HEK293 (cell line): Measurements from ENCODE around the gene IFI27L2.

Source experiments
- CTCF ChIA-PET: fragments of 350-600 bp; formaldehyde crosslinking; extraction: SDS; loops from one replicate; lab custom pipeline; 2021; ENCODE audit warnings: antibody characterized with exemption; lab: Yijun Ruan, JAX
- POLR2A ChIA-PET: fragments of 300-600 bp; formaldehyde crosslinking; extraction: SDS; loops from one replicate; lab custom pipeline; 2020; ENCODE audit warnings: antibody characterized with exemption, inconsistent platforms; lab: Yijun Ruan, JAX
- H3K27ac ChIP-seq: fragments of 200-500 bp; sonication (Bioruptor generic); 2 replicates; pipeline ENCODE4 v1.5.1; 2014; ENCODE audit warnings: low read depth, low read length, control low read depth, inconsistent platforms; ENCODE audit errors: extremely low read depth
- H3K36me3 ChIP-seq, 2 experiments: fragments of 200-500 bp in 1 of 2; sonication (Bioruptor generic) in 1 of 2; 1 replicate in 1 of 2; 2 replicates in 1 of 2; pipeline ENCODE4 v1.5.1; 2014 to 2017; ENCODE audit warnings: inconsistent platforms in 2 of 2, low read length in 2 of 2; ENCODE audit not compliant: control insufficient read depth in 2 of 2, insufficient read depth in 1 of 2
- H3K4me1 ChIP-seq: fragments of 200-500 bp; sonication (Bioruptor generic); 2 replicates; pipeline ENCODE4 v1.5.1; 2014; ENCODE audit warnings: mild to moderate bottlenecking, low read length, inconsistent platforms; ENCODE audit not compliant: control insufficient read depth, insufficient read depth
- H3K4me3 ChIP-seq: 2 replicates; pipeline ENCODE4 v1.5.1; 2011; ENCODE audit warnings: low read depth, mild to moderate bottlenecking, control low read depth, low read length, moderate library complexity
- H3K9me3 ChIP-seq: fragments of 200-500 bp; sonication (Bioruptor generic); 2 replicates; pipeline ENCODE4 v1.5.1; 2014; ENCODE audit warnings: low read depth, low read length, inconsistent platforms; ENCODE audit not compliant: control insufficient read depth, insufficient read depth
- AEBP2 ChIP-seq: fragments of 450-650 bp; formaldehyde crosslinking; IDR thresholded peaks from 2 replicates; pipeline ENCODE4 v1.5.1; 2016; ENCODE audit warnings: missing biosample characterization, missing genetic modification characterization, borderline replicate concordance
- CTCF ChIP-seq: fragments of 450-650 bp; formaldehyde crosslinking; IDR thresholded peaks from 2 replicates; pipeline ENCODE4 v1.5.1; 2016; ENCODE audit warnings: missing biosample characterization, missing genetic modification characterization
- GFI1B ChIP-seq: fragments of 450-650 bp; formaldehyde crosslinking; IDR thresholded peaks from 2 replicates; pipeline ENCODE4 v1.5.1; 2016; ENCODE audit warnings: missing biosample characterization, missing genetic modification characterization
- OSR2 ChIP-seq: fragments of 450-650 bp; formaldehyde crosslinking; IDR thresholded peaks from 2 replicates; pipeline ENCODE4 v1.5.1; 2016; ENCODE audit warnings: missing biosample characterization, missing genetic modification characterization
- OVOL3 ChIP-seq: fragments of 450-650 bp; formaldehyde crosslinking; IDR thresholded peaks from 2 replicates; pipeline ENCODE4 v1.5.1; 2016; ENCODE audit warnings: missing biosample characterization, missing genetic modification characterization
- PRDM10 ChIP-seq: fragments of 450-650 bp; formaldehyde crosslinking; IDR thresholded peaks from 2 replicates; pipeline ENCODE4 v1.5.1; 2016; ENCODE audit warnings: missing biosample characterization, missing genetic modification characterization
- SP2 ChIP-seq: fragments of 450-650 bp; formaldehyde crosslinking; IDR thresholded peaks from 2 replicates; pipeline ENCODE4 v1.5.1; 2016; ENCODE audit warnings: missing biosample characterization, missing genetic modification characterization
- ZBTB17 ChIP-seq: fragments of 450-650 bp; formaldehyde crosslinking; IDR thresholded peaks from 2 replicates; pipeline ENCODE4 v1.5.1; 2016; ENCODE audit warnings: missing biosample characterization, missing genetic modification characterization
- ZNF146 ChIP-seq: fragments of 450-650 bp; formaldehyde crosslinking; IDR thresholded peaks from 2 replicates; pipeline ENCODE4 v1.5.1; 2016; ENCODE audit warnings: missing biosample characterization, missing genetic modification characterization
- ZNF2 ChIP-seq: fragments of 450-650 bp; formaldehyde crosslinking; IDR thresholded peaks from 2 replicates; pipeline ENCODE4 v1.5.1; 2016; ENCODE audit warnings: missing biosample characterization, missing genetic modification characterization
- ZNF335 ChIP-seq: fragments of 450-650 bp; formaldehyde crosslinking; conservative IDR thresholded peaks from 2 replicates; pipeline ENCODE4 v1.5.1; 2016; ENCODE audit warnings: missing biosample characterization, missing genetic modification characterization
- ZNF600 ChIP-seq: fragments of 450-650 bp; formaldehyde crosslinking; IDR thresholded peaks from 2 replicates; pipeline ENCODE4 v1.5.1; 2016; ENCODE audit warnings: missing biosample characterization, missing genetic modification characterization
- ZNF629 ChIP-seq: fragments of 450-650 bp; formaldehyde crosslinking; IDR thresholded peaks from 2 replicates; pipeline ENCODE4 v1.5.1; 2017; ENCODE audit warnings: missing biosample characterization, missing genetic modification characterization
- ZNF654 ChIP-seq: fragments of 450-650 bp; formaldehyde crosslinking; IDR thresholded peaks from 2 replicates; pipeline ENCODE4 v1.5.1; 2016; ENCODE audit warnings: low read depth, missing biosample characterization, missing genetic modification characterization
- ZSCAN16 ChIP-seq: fragments of 450-650 bp; formaldehyde crosslinking; IDR thresholded peaks from 2 replicates; pipeline ENCODE4 v1.5.1; 2016; ENCODE audit warnings: missing biosample characterization, missing genetic modification characterization
- TF ChIP-seq, protein P1 (sequence below): fragments of 450-650 bp; formaldehyde crosslinking; IDR thresholded peaks from 2 replicates; pipeline ENCODE4 v1.5.1; 2016; ENCODE audit warnings: missing biosample characterization, missing genetic modification characterization

Gene IFI27L2

DNA sequence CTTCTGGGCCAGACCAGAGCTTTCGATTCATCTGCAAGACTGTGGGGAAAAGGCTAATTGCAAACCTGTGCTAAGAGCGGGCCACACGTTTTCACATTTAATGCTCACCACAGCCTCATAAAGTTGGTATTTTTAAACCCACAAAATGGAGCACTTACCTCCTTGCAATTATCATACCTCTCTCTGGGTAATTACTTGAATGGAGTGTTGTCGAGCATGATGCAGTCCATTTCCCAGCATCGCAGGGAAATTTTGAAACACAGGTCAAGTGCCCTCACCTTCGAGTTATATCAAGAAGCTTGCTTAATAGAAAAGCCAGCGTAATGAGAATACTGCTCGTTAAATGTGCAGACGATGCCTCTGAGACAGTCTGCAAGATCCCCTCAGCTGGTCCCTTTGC is 8.8 kb upstream of the IFI27L2 start:
- CTCF ChIA-PET, result interaction anchor here (1.4 to 4.7 kb wide), 5 partner anchors 9 to 199 kb away, joined by 4 to 62 read pairs (median 9); partner anchors contain the start of gene IFI27L2
- no peak overlapping the region for H3K27ac ChIP-seq
- POLR2A ChIA-PET, result no interaction called here
- H3K9me3 ChIP-seq, result no peaks in the 10 kb centered on the region
- TF ChIP-seq OSR2 (tag by site-specific recombination) (peak; percentile 57; the same call in 1 of the 2 replicates), ZNF146 (tag by site-specific recombination) (no peak)
- no peak overlapping the region for H3K4me3 ChIP-seq
- no peaks in the 10 kb centered on the region for H3K36me3 ChIP-seq
- no peaks in the 10 kb centered on the region for H3K4me1 ChIP-seq

DNA sequence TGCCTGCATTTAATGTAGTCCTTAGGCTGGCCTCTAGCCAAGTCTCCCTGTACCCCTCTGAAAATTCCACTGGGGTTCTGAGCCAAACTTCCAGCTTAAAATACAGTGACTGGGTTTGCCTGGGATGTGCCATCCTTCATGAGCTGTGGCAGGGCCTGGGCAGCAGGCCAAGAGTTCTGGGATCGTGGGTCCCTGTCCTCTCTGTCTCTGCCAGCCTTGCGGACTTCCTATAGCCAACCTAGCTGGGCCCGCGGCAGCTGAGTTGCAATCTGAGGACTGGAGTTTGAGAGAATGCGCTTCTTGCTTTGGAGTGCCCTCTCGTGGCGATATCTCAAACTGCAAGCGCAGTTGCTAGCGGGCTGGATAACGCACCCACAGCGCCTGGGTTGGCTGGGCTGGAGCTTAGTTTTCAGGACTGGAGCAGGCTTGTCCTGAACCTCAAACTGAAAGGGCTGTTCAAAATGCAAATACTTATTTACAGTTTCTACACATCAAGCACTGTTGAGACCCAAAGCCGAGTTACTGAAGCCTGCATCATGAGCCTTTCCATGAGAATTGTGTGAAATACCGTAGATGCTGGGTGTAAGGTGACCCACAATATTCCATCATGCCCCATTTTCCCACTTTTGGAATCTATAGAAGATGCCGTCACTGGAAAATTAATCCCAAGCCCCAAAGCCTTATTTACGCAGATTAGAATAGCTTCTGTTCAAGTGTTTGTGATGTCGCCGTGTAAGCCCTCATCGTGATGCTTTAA is 7.3 kb upstream of the IFI27L2 start:
- Histone ChIP-seq H3K9me3 (no peaks in the 10 kb centered on the region), H3K4me1 (no peaks in the 10 kb centered on the region), H3K4me3 (no peak overlapping the region), H3K27ac (no peak overlapping the region), H3K36me3 (no peaks in the 10 kb centered on the region)
- ChIA-PET CTCF (interaction anchor here (0.5 to 4.7 kb wide), 59 partner anchors 7 to 541 kb away, joined by 3 to 62 read pairs (median 4); partner anchors contain the start of genes DDX24, IFI27L1 and IFI27L2), POLR2A (no interaction called here)
- TF ChIP-seq ZBTB17 (tag by site-specific recombination) (peak; percentile 80), AEBP2 (tag by site-specific recombination) (no peak), PRDM10 (peak; percentile 45), SP2 (tag by site-specific recombination) (no peak), GFI1B (tag by site-specific recombination) (no peak), ZSCAN16 (tag by site-specific recombination) (no peak), ZNF335 (tag by site-specific recombination) (peak; percentile 46), ZNF629 (tag by site-specific recombination) (no peak), OVOL3 (no peak), ZNF2 (0 out of 2 replicates have a peak, but pooled peaks have one; percentile 58), ZNF654 (tag by site-specific recombination) (peak; percentile 94), ZNF600 (tag by site-specific recombination) (peak; percentile 76), CTCF (tag by site-specific recombination) (peak; percentile 89)
- TF ChIP-seq, protein P1, sequence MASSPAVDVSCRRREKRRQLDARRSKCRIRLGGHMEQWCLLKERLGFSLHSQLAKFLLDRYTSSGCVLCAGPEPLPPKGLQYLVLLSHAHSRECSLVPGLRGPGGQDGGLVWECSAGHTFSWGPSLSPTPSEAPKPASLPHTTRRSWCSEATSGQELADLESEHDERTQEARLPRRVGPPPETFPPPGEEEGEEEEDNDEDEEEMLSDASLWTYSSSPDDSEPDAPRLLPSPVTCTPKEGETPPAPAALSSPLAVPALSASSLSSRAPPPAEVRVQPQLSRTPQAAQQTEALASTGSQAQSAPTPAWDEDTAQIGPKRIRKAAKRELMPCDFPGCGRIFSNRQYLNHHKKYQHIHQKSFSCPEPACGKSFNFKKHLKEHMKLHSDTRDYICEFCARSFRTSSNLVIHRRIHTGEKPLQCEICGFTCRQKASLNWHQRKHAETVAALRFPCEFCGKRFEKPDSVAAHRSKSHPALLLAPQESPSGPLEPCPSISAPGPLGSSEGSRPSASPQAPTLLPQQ, result 0 out of 2 replicates have a peak, but pooled peaks have one; percentile 45
